Prostate gland (tissue), 2 donors: ENCODE data around the gene ATP7B. TPM values are rescaled to one million over a fixed set of nuclear protein-coding genes. Genes with fewer than 3 reads are reported as not detected.

Experiments used
- DNase-seq: peaks from one replicate; pipeline ENCODE4 v3.0.0-alpha.2; 2019; ENCODE audit warnings: low spot score
- H3K27ac ChIP-seq, 2 donors: fragments of 200-600 bp; sonication (generic); 2 replicates each; pipeline ENCODE4 v1.5.1; 2017 to 2019
- H3K27me3 ChIP-seq: fragments of 200-600 bp; sonication (generic); replicated peaks from 2 replicates; pipeline ENCODE4 v1.5.1; 2019; ENCODE audit not compliant: insufficient read depth
- H3K36me3 ChIP-seq, 2 donors: fragments of 200-600 bp; sonication (generic); 1 replicate in 1 of 2; 2 replicates in 1 of 2; pipeline versions ENCODE4 v1.5.1 to v1.8.1; 2017 to 2019
- H3K4me1 ChIP-seq: fragments of 200-600 bp; sonication (generic); replicated peaks from 2 replicates; pipeline ENCODE4 v1.5.1; 2019
- H3K4me3 ChIP-seq, 2 donors: fragments of 200-600 bp; sonication (generic); 2 replicates each; pipeline ENCODE4 v1.5.1; 2017 to 2019
- H3K9me3 ChIP-seq: fragments of 200-600 bp; sonication (generic); 2 replicates; pipeline ENCODE4 v1.5.1; 2017
- CTCF ChIP-seq, 4 experiments: fragments of 200-600 bp in 2 of 4; fragments of 450-650 bp in 2 of 4; sonication (generic) in 2 of 4; IDR thresholded peaks; 1 replicate in 3 of 4; 2 replicates in 1 of 4; pipeline ENCODE4 v1.5.1; 2016 to 2019; ENCODE audit warnings: antibody characterized with exemption in 4 of 4, mild to moderate bottlenecking in 2 of 4, moderate library complexity in 2 of 4
- POLR2A ChIP-seq: fragments of 450-650 bp; IDR thresholded peaks from one replicate; pipeline ENCODE4 v1.6.1; 2016; ENCODE audit warnings: antibody characterized with exemption, mild to moderate bottlenecking
- POLR2AphosphoS5 ChIP-seq: sonication (generic); formaldehyde crosslinking; IDR thresholded peaks from one replicate; pipeline ENCODE4 v1.6.1; 2017; ENCODE audit warnings: antibody characterized with exemption
- WGBS: methylation state at CpG from one replicate; pipeline ENCODE4 v1.1.5; 2018; 5-methylcytosine and 5-hydroxymethylcytosine counted together
- intact Hi-C: fragments of 100-400 bp; cut with DNase I; formaldehyde crosslinking; loops from one replicate; pipeline ENCODE4 v1.14.2; 2022
- total RNA-seq, 2 donors: library from RNA; depleted of rRNA; stranded (reverse); fragments of >200 nt; gene quantifications; one replicate each; pipeline ENCODE4 v1.1.0, GENCODE V29; 2016

Gene ATP7B
- total RNA-seq, 2 donors from 2014 or later = 6.2 to 8.2 TPM

- H3K4me3 ChIP-seq = no peak overlapping the region
- H3K4me1 ChIP-seq = no peaks in the 10 kb centered on the region
- H3K36me3 ChIP-seq = no peaks in the 10 kb centered on the region
- TF ChIP-seq POLR2AphosphoS5 (no peak), POLR2A (no peak), CTCF (IDR thresholded peaks at IDR 0.05) (no peak)
- no peak for DNase-seq
- no peaks in the 10 kb centered on the region for H3K9me3 ChIP-seq
- H3K27ac ChIP-seq = no peak overlapping the region
- intact Hi-C loops = no loop called here
- H3K27me3 ChIP-seq = no peaks in the 10 kb centered on the region
- WGBS = 75% methylated on average over 5 of the region's 5 CpGs
Observed at GRCh38 chr13:51883226-51883600, 128.0 kb downstream of the ATP7B start.

Other genes with a start within 250 kb of the ATP7B start
- gene DHRS12, start 207.3 kb downstream of the ATP7B start, total RNA-seq = 10 to 100 TPM; 18.7 to 19.8 TPM
- gene TMEM272, start 166.3 kb downstream of the ATP7B start, total RNA-seq = under 1 TPM in 1 of 2 donors, not detected in 1; 0.28 TPM
- 10 to 100 TPM in 1 of 2 donors, not detected in 1; 11.5 TPM for gene CCDC70, start 149.5 kb downstream of the ATP7B start, total RNA-seq
- 10 to 100 TPM; 28.9 to 34.1 TPM for gene ALG11, start 948 bp upstream of the ATP7B start, total RNA-seq
- gene UTP14C, start 13.2 kb upstream of the ATP7B start, total RNA-seq = 10 to 100 TPM; 19.1 to 26.1 TPM
- 1 to 10 TPM; 1.2 to 2.3 TPM for gene NEK5, start 117.6 kb upstream of the ATP7B start, total RNA-seq
- gene NEK3, start 148.1 kb upstream of the ATP7B start, total RNA-seq = 10 to 100 TPM; 12.9 to 36.8 TPM